NT2/D1 (cell line): ENCODE results near the gene DCUN1D2.

ENCODE experiments used
- SUZ12 ChIP-seq: IDR thresholded peaks from 2 replicates; pipeline ENCODE4 v1.6.1; 2011; ENCODE audit not compliant: insufficient read length, insufficient read depth; ENCODE audit errors: extremely low read depth
- YY1 ChIP-seq: IDR thresholded peaks from 2 replicates; pipeline ENCODE4 v1.6.1; 2011; ENCODE audit not compliant: insufficient read length, insufficient read depth
- ZNF274 ChIP-seq: IDR thresholded peaks from 2 replicates; pipeline ENCODE4 v1.6.1; 2011; ENCODE audit warnings: mild to moderate bottlenecking, low read depth, low read length

DNA sequence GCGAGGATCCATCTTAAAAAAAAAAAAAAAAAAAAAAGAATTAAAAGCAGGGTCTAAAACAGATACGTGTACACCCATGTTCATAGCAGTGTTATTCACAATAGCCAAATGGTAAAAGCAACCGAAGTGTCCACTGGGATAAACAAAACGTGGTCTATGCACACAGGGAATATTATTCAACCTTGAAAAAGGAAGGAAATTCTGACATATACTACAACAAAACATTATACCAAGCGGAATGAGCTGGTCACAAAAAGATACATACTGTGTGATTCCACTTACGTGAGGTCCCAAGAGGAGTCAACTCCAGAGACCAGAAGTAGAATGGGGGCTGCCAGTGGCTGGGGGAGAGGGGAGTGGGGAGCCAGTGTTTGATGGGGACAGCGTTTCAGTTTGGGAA is 22.5 kb downstream of the DCUN1D2 start:
- TF ChIP-seq ZNF274, result no peak
- TF ChIP-seq YY1, result no peak
- TF ChIP-seq SUZ12, result no peak
